Measurements from ENCODE around the gene MACROD2. TPM values are rescaled to one million over a fixed set of nuclear protein-coding genes. Genes with fewer than 3 reads are reported as not detected.

The MACROD2 gene
- total RNA-seq, 2 donors from 2014 or later = 8.0 to 19.4 TPM

DNA sequence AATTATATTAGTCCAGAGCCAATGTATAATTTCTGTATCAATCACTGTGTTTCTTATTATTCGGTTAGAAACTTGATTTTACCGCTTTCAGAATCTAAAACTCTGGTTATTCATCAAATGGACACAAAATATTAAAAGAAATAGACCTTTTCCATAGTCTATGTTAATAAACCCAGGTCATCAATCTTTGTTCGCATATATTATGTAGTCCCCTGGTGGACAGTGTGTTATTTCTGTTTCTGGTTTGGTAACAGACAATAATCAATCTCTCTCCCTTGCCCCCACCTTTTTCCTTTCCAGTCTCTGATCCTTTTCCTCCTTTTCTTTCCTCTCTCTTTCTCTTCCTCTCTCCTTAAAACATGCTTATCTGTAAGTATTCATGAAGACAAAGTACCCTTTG lies 203.1 kb downstream of the MACROD2 start:
- Histone ChIP-seq H3K36me3 (no peaks in the 10 kb centered on the region), H3K9me3 (no peaks in the 10 kb centered on the region), H3K4me3 (no peak overlapping the region), H3K27ac (no peak overlapping the region), H3K4me1 (replicated peaks) (no peaks in the 10 kb centered on the region), H3K27me3 (replicated peaks; ENCODE audit: insufficient read depth) (no peaks in the 10 kb centered on the region)
- intact Hi-C loops (cut with DNase I) = no loop called here
- WGBS = 97% methylated on average over 3 of the region's 3 CpGs
- TF ChIP-seq POLR2AphosphoS5 (IDR thresholded peaks at IDR 0.05) = no peak
- no peak for TF ChIP-seq CTCF (IDR thresholded peaks at IDR 0.05)
- TF ChIP-seq POLR2A (IDR thresholded peaks at IDR 0.05) = no peak
- no peak for DNase-seq (ENCODE audit: low spot score)

DNA sequence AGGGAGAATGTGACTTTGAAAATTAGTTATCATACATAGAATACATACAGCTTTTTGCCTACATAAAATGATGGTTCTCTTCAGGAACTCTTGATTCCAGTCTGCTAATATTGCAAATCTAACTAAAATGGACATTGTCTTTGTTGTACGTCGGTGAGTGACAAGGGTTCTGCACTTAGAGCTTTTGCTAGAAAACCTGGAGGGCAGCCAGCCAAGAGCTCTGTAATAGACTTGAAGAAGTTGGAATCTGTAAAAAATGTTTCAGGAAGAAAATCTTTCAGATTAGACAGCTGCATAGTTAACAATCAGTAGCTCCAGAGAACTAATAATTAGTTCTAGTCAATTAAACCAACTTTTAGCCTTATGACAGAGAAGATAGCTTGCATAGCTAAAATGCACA lies 203.8 kb downstream of the MACROD2 start:
- intact Hi-C loops (cut with DNase I) = no loop called here
- DNase-seq (ENCODE audit: low spot score) = no peak
- WGBS = 52% methylated on average over 2 of the region's 2 CpGs

DNA sequence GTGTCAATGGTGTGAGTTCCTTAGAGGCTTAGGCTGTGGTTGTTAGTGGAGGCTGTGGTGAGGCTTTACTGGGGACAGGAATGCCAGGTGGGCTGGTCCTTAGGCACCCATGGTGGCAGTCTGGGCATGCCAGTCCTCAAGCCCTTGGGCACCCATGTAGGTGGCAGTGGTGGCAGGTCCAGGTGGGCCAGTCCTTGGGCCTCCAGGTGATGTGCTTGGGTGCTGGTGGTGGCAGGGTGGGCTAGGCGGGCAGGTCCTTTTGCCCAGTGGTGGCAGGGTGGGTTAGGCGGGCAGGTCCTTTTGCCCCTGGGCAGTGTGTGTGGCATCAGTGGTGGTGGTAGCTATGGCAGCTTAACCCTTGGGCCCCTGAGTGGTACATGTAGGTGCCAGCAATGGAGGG lies 208.3 kb downstream of the MACROD2 start:
- no peak overlapping the region for H3K4me3 ChIP-seq

More for the DNA sequence above, 203.8 kb downstream of the MACROD2 start:
- Histone ChIP-seq H3K27me3 (replicated peaks; ENCODE audit: insufficient read depth) (no peaks in the 10 kb centered on the region), H3K27ac (no peak overlapping the region), H3K36me3 (no peaks in the 10 kb centered on the region), H3K4me3 (no peak overlapping the region), H3K4me1 (replicated peaks) (no peaks in the 10 kb centered on the region), H3K9me3 (no peaks in the 10 kb centered on the region)
- TF ChIP-seq POLR2A (IDR thresholded peaks at IDR 0.05) = no peak
- no peak for TF ChIP-seq CTCF (IDR thresholded peaks at IDR 0.05)
- no peak for TF ChIP-seq POLR2AphosphoS5 (IDR thresholded peaks at IDR 0.05)

GRCh38 chr20:14207591-14207990 lies 212.3 kb downstream of the MACROD2 start:
- intact Hi-C loops (cut with DNase I) = no loop called here

More for the DNA sequence above, 208.3 kb downstream of the MACROD2 start:
- Histone ChIP-seq H3K36me3 (no peaks in the 10 kb centered on the region), H3K27ac (no peak overlapping the region), H3K9me3 (no peaks in the 10 kb centered on the region), H3K4me1 (replicated peaks) (peaks cover 4% of the 10 kb centered on the region), H3K27me3 (replicated peaks; ENCODE audit: insufficient read depth) (no peaks in the 10 kb centered on the region)
- DNase-seq (ENCODE audit: low spot score) = no peak
- intact Hi-C loops (cut with DNase I) = no loop called here
- WGBS = 100% methylated on average over 2 of the region's 2 CpGs
- no peak for TF ChIP-seq CTCF (IDR thresholded peaks at IDR 0.05)
- no peak for TF ChIP-seq POLR2AphosphoS5 (IDR thresholded peaks at IDR 0.05)
- TF ChIP-seq POLR2A (IDR thresholded peaks at IDR 0.05) = no peak

More at GRCh38 chr20:14207591-14207990, 212.3 kb downstream of the MACROD2 start:
- Histone ChIP-seq H3K27ac (peak overlapping the region in 1 of 2 donors; percentile 71), H3K27me3 (replicated peaks; ENCODE audit: insufficient read depth) (no peaks in the 10 kb centered on the region), H3K9me3 (no peaks in the 10 kb centered on the region), H3K36me3 (no peaks in the 10 kb centered on the region), H3K4me3 (no peak overlapping the region), H3K4me1 (replicated peaks) (peaks cover 4% of the 10 kb centered on the region)
- DNase-seq (ENCODE audit: low spot score) = no peak
- 51% methylated on average over 4 of the region's 4 CpGs for WGBS
- TF ChIP-seq CTCF (IDR thresholded peaks at IDR 0.05) (no peak), POLR2AphosphoS5 (IDR thresholded peaks at IDR 0.05) (no peak), POLR2A (IDR thresholded peaks at IDR 0.05) (no peak)
